MM.1S (cell line): Measurements from ENCODE around the gene KIAA0825.

ENCODE experiments used
- DNase-seq: peaks from one replicate; pipeline ENCODE4 v3.0.0-alpha.2; 2015
- H2AFZ ChIP-seq: fragments of 300-600 bp; sonication (generic); 2 replicates; pipeline ENCODE4 v1.6.0; 2016; ENCODE audit warnings: antibody characterized with exemption, low read length
- H3F3A ChIP-seq: fragments of 300-600 bp; sonication (generic); 2 replicates; pipeline ENCODE4 v1.6.1; 2016; ENCODE audit warnings: mild to moderate bottlenecking, antibody characterized with exemption, low read length, moderate library complexity, mixed read lengths; ENCODE audit not compliant: insufficient read depth
- H3K27ac ChIP-seq: fragments of 300-600 bp; sonication (generic); 2 replicates; pipeline ENCODE4 v1.5.1; 2016; ENCODE audit warnings: mild to moderate bottlenecking, low read length
- H3K27me3 ChIP-seq: fragments of 300-600 bp; sonication (generic); replicated peaks from 2 replicates; pipeline ENCODE4 v1.6.0; 2016; ENCODE audit warnings: low read length; ENCODE audit not compliant: insufficient read depth
- H3K36me3 ChIP-seq: fragments of 300-600 bp; sonication (generic); replicated peaks from 2 replicates; pipeline ENCODE4 v1.6.1; 2016; ENCODE audit warnings: mild to moderate bottlenecking, low read length, mixed read lengths; ENCODE audit not compliant: insufficient read depth
- H3K4me1 ChIP-seq: fragments of 300-600 bp; sonication (generic); 2 replicates; pipeline ENCODE4 v1.6.1; 2016; ENCODE audit warnings: low read length, mixed read lengths
- H3K4me2 ChIP-seq: fragments of 300-600 bp; sonication (generic); 2 replicates; pipeline ENCODE4 v1.6.0; 2016; ENCODE audit warnings: low read depth, low read length
- H3K4me3 ChIP-seq: fragments of 300-600 bp; sonication (generic); 2 replicates; pipeline ENCODE4 v1.5.1; 2016; ENCODE audit warnings: low read length, mixed read lengths
- H3K79me2 ChIP-seq: fragments of 300-600 bp; sonication (generic); 2 replicates; pipeline ENCODE4 v1.6.1; 2016; ENCODE audit warnings: mixed run types, low read length, mixed read lengths
- H3K9ac ChIP-seq: fragments of 300-600 bp; sonication (generic); 2 replicates; pipeline ENCODE4 v1.6.1; 2016; ENCODE audit warnings: low read length, mixed read lengths
- H3K9me2 ChIP-seq: fragments of 300-600 bp; sonication (generic); replicated peaks from 2 replicates; pipeline ENCODE4 v1.6.1; 2016; ENCODE audit warnings: mild to moderate bottlenecking, low read length, mixed read lengths; ENCODE audit not compliant: insufficient read depth
- H3K9me3 ChIP-seq: fragments of 300-600 bp; sonication (generic); replicated peaks from 2 replicates; pipeline ENCODE4 v1.6.1; 2016; ENCODE audit warnings: mild to moderate bottlenecking, low read length, mixed read lengths; ENCODE audit not compliant: insufficient read depth
- H4K20me1 ChIP-seq: fragments of 300-600 bp; sonication (generic); 2 replicates; pipeline ENCODE4 v1.6.1; 2016; ENCODE audit warnings: mild to moderate bottlenecking, low read length, moderate library complexity, mixed read lengths; ENCODE audit not compliant: insufficient read depth
- CTCF ChIP-seq: fragments of 300-600 bp; sonication (generic); IDR thresholded peaks from 2 replicates; pipeline ENCODE4 v1.5.1; 2016; ENCODE audit warnings: antibody characterized with exemption, low read length, mixed read lengths
- EZH2 ChIP-seq: fragments of 300-600 bp; sonication (generic); optimal IDR thresholded peaks from 2 replicates; pipeline ENCODE3; 2017; ENCODE audit warnings: low read depth, mild to moderate bottlenecking, antibody characterized with exemption, low read length, mixed read lengths
- EZH2phosphoT487 ChIP-seq: fragments of 300-600 bp; sonication (generic); IDR thresholded peaks from 2 replicates; pipeline ENCODE4 v1.6.1; 2018; ENCODE audit warnings: antibody characterized with exemption, low read length

KIAA0825 gene

GRCh38 chr5:94558028-94558427, 60.4 kb downstream of the KIAA0825 start:
- no peaks in the 10 kb centered on the region for H3K4me1 ChIP-seq
- H3K27me3 ChIP-seq, result no peaks in the 10 kb centered on the region
- H3K4me3 ChIP-seq, result no peak overlapping the region
- H3K9ac ChIP-seq, result no peak overlapping the region
- no peaks in the 10 kb centered on the region for H3K79me2 ChIP-seq
- H3F3A ChIP-seq, result no peaks in the 10 kb centered on the region
- TF ChIP-seq EZH2 (no peak), CTCF (no peak), EZH2phosphoT487 (no peak)
- H2AFZ ChIP-seq, result no peak overlapping the region
- DNase-seq, result no peak
- no peak overlapping the region for H3K4me2 ChIP-seq
- no peak overlapping the region for H3K27ac ChIP-seq
- H4K20me1 ChIP-seq, result no peaks in the 10 kb centered on the region
- H3K9me2 ChIP-seq, result no peaks in the 10 kb centered on the region
- no peaks in the 10 kb centered on the region for H3K9me3 ChIP-seq
- no peaks in the 10 kb centered on the region for H3K36me3 ChIP-seq

GRCh38 chr5:94551858-94552257, 66.5 kb downstream of the KIAA0825 start:
- Histone ChIP-seq H3K9me2 (no peaks in the 10 kb centered on the region), H3K79me2 (no peaks in the 10 kb centered on the region), H3F3A (no peaks in the 10 kb centered on the region), H3K9ac (no peak overlapping the region), H3K4me2 (peak overlapping the region; percentile 32; the same call in 1 of the 2 replicates), H4K20me1 (no peaks in the 10 kb centered on the region), H3K4me3 (no peak overlapping the region), H2AFZ (no peak overlapping the region), H3K36me3 (no peaks in the 10 kb centered on the region), H3K27me3 (no peaks in the 10 kb centered on the region), H3K9me3 (no peaks in the 10 kb centered on the region), H3K4me1 (no peaks in the 10 kb centered on the region), H3K27ac (no peak overlapping the region)
- TF ChIP-seq EZH2phosphoT487 (no peak), EZH2 (no peak), CTCF (no peak)
- DNase-seq, result peak; percentile 24

- H3K9me3 ChIP-seq, result no peaks in the 10 kb centered on the region
- no peaks in the 10 kb centered on the region for H3F3A ChIP-seq
- DNase-seq, result no peak
- H3K79me2 ChIP-seq, result no peaks in the 10 kb centered on the region
- no peak overlapping the region for H3K4me2 ChIP-seq
- no peak overlapping the region for H2AFZ ChIP-seq
- H3K36me3 ChIP-seq, result no peaks in the 10 kb centered on the region
- H3K4me1 ChIP-seq, result no peaks in the 10 kb centered on the region
- H3K9ac ChIP-seq, result no peak overlapping the region
- no peaks in the 10 kb centered on the region for H3K9me2 ChIP-seq
- no peak overlapping the region for H3K4me3 ChIP-seq
- no peaks in the 10 kb centered on the region for H4K20me1 ChIP-seq
- H3K27ac ChIP-seq, result no peak overlapping the region
- H3K27me3 ChIP-seq, result no peaks in the 10 kb centered on the region
- TF ChIP-seq CTCF, result no peak
Observed at GRCh38 chr5:94545870-94546625, 72.4 kb downstream of the KIAA0825 start.
